Gastrocnemius medialis (tissue), 4 donors: ENCODE results near the gene ATG10.

Experiments
- POLR2A ChIP-seq, 2 donors: fragments of 450-650 bp; IDR thresholded peaks; one replicate each; pipeline ENCODE4 v1.6.1; 2017; ENCODE audit warnings: antibody characterized with exemption in 2 of 2, mild to moderate bottlenecking in 2 of 2, moderate library complexity in 2 of 2
- TF ChIP-seq, protein P1 (sequence below), 5 experiments: fragments of 450-650 bp in 3 of 5; fragments of 200-600 bp in 2 of 5; sonication (generic) in 2 of 5; IDR thresholded peaks in 4 of 5; conservative IDR thresholded peaks in 1 of 5; 1 replicate in 4 of 5; 2 replicates in 1 of 5; pipeline ENCODE4 v1.5.1; 2016 to 2019; ENCODE audit warnings: antibody characterized with exemption in 5 of 5, mild to moderate bottlenecking in 3 of 5, moderate library complexity in 3 of 5

DNA sequence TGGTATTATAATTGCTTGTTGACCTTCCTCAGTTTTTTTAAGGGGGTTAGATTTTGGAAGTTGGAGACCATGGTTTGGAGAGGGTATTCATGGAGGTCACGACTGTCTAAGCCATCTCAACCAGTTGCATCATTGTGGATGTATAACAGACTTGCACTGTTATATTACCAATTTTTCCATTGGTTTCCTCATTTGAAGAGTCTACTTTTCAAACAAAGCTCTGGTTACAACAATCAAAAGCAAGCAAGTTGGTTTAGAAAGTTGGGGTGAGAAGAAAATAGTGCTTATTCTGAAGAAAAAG is 203.0 kb downstream of the ATG10 start:
- TF ChIP-seq, protein P1, sequence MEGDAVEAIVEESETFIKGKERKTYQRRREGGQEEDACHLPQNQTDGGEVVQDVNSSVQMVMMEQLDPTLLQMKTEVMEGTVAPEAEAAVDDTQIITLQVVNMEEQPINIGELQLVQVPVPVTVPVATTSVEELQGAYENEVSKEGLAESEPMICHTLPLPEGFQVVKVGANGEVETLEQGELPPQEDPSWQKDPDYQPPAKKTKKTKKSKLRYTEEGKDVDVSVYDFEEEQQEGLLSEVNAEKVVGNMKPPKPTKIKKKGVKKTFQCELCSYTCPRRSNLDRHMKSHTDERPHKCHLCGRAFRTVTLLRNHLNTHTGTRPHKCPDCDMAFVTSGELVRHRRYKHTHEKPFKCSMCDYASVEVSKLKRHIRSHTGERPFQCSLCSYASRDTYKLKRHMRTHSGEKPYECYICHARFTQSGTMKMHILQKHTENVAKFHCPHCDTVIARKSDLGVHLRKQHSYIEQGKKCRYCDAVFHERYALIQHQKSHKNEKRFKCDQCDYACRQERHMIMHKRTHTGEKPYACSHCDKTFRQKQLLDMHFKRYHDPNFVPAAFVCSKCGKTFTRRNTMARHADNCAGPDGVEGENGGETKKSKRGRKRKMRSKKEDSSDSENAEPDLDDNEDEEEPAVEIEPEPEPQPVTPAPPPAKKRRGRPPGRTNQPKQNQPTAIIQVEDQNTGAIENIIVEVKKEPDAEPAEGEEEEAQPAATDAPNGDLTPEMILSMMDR (IDR thresholded peaks at IDR 0.05 in 4 of 5, conservative IDR thresholded peaks at IDR 0.05 in 1 of 5) = no peak
- TF ChIP-seq POLR2A (IDR thresholded peaks at IDR 0.05) = no peak
